Tibial artery (tissue), 4 donors: ENCODE data around the gene JHY.

Source experiments
- DNase-seq, 2 donors: peaks; one replicate each; pipeline ENCODE4 v3.0.0-alpha.2; 2019
- H3K27ac ChIP-seq, 2 donors: fragments of 200-600 bp; sonication (generic) in 1 of 2; 1 replicate in 1 of 2; 2 replicates in 1 of 2; pipeline ENCODE4 v1.5.1; 2018 to 2019; ENCODE audit warnings: mild to moderate bottlenecking in 1 of 2
- H3K27me3 ChIP-seq, 2 donors: fragments of 200-600 bp; sonication (generic) in 1 of 2; one replicate each; pipeline versions ENCODE4 v1.5.1 to v1.6.0; 2016 to 2019
- H3K36me3 ChIP-seq, 3 donors: fragments of 200-600 bp; sonication (generic) in 2 of 3; one replicate each; pipeline ENCODE4 v1.5.1; 2016 to 2019; ENCODE audit warnings: mild to moderate bottlenecking in 2 of 3
- H3K4me1 ChIP-seq, 4 donors: fragments of 200-600 bp; sonication (generic) in 2 of 4; 1 replicate in 3 of 4; 2 replicates in 1 of 4; pipeline ENCODE4 v1.5.1; 2016 to 2019
- H3K4me3 ChIP-seq, 2 donors: fragments of 200-600 bp; sonication (generic) in 1 of 2; 1 replicate in 1 of 2; 2 replicates in 1 of 2; pipeline ENCODE4 v1.5.1; 2018 to 2019; ENCODE audit warnings: mild to moderate bottlenecking in 2 of 2
- H3K9me3 ChIP-seq, 3 donors: fragments of 200-600 bp; sonication (generic) in 1 of 3; one replicate each; pipeline ENCODE4 v1.5.1; 2016 to 2019
- intact Hi-C: fragments of 100-400 bp; cut with DNase I; formaldehyde crosslinking; loops from one replicate; pipeline ENCODE4 v1.15.0; 2023; ENCODE audit warnings: low total_unique reads
- TF ChIP-seq, protein P1 (sequence below), 2 experiments: fragments of 200-600 bp in 1 of 2; fragments of 450-650 bp in 1 of 2; IDR thresholded peaks; one replicate each; pipeline ENCODE4 v1.5.1; 2017 to 2019; ENCODE audit warnings: antibody characterized with exemption in 2 of 2, mild to moderate bottlenecking in 1 of 2, moderate library complexity in 1 of 2

Gene JHY

DNA sequence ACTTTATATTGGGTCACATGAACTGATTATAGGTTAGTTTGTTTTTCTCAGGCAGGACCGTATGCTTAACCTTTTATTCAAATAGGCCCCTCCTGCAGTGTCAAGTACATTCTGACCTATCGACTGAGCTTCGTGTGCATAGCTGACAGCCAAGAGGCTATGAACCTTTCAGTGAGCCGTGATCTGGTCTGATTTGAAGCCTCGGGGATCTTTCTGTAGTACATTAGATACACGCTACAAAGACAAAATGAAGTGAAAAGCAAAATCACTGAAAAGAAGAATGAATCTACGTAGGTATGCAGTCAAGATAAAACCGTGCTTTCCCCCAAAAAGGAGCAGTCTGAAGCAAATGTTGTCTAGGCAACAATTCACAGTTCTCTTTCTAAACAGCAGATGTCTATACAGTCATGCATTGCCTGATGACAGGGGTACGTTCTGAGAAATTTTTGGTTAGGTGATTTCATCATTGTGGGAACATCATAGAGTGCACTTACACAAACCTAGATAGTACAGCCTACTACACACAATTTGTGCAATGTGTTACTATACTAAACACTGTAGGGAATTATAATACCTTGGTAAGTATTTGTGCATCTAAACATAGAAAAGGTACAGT, 18.1 kb downstream of the JHY start:
- no peak for DNase-seq
- no peaks in the 10 kb centered on the region for H3K4me1 ChIP-seq
- H3K4me3 ChIP-seq: no peak overlapping the region
- H3K27me3 ChIP-seq: no peaks in the 10 kb centered on the region
- TF ChIP-seq, protein P1, sequence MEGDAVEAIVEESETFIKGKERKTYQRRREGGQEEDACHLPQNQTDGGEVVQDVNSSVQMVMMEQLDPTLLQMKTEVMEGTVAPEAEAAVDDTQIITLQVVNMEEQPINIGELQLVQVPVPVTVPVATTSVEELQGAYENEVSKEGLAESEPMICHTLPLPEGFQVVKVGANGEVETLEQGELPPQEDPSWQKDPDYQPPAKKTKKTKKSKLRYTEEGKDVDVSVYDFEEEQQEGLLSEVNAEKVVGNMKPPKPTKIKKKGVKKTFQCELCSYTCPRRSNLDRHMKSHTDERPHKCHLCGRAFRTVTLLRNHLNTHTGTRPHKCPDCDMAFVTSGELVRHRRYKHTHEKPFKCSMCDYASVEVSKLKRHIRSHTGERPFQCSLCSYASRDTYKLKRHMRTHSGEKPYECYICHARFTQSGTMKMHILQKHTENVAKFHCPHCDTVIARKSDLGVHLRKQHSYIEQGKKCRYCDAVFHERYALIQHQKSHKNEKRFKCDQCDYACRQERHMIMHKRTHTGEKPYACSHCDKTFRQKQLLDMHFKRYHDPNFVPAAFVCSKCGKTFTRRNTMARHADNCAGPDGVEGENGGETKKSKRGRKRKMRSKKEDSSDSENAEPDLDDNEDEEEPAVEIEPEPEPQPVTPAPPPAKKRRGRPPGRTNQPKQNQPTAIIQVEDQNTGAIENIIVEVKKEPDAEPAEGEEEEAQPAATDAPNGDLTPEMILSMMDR (IDR thresholded peaks at IDR 0.05): no peak
- H3K9me3 ChIP-seq: no peaks in the 10 kb centered on the region
- no peak overlapping the region for H3K27ac ChIP-seq
- intact Hi-C loops: no loop called here
- H3K36me3 ChIP-seq: peaks cover 0 to 8% (median 7%) of the 10 kb centered on the region in 3 donors

DNA sequence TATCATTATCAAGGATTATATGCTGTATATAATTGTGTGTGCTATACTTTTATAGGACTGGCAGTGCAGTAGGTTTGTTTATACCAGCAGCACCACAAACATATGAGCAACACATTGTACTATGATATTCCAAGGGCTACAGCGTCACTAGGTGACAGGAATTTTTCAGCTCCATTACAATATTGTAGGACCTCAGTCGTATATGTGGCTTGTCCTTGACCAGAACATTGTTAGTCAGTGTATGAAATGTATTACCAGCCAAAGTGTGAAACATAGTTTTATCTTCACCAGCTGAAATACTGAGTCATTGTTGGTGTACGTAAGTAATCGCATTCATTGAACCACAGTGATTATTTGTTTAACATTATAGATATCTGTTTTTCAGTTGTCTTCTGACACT, 20.4 kb downstream of the JHY start:
- intact Hi-C loops: no loop called here

DNA sequence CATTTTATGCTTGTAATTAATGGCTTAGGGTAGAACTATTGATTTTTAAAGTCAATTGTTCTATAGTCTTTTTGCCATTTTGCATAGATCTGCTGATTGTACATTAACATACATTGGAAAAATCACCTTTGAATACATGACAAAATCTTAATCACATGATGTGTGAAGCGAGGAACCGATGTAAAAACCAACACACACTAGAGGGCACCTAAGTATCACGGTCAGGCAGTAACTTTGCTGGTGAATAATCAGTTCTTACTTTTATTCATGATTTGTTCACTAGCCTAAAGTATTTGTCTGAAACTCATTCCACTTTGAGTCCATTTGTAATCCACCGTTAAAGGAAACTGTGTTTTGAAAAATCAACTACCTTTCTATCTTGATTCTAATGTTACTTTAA, 28.2 kb downstream of the JHY start:
- Histone ChIP-seq H3K4me3 (no peak overlapping the region), H3K36me3 (no peaks in the 10 kb centered on the region), H3K4me1 (no peaks in the 10 kb centered on the region), H3K27me3 (no peaks in the 10 kb centered on the region), H3K9me3 (no peaks in the 10 kb centered on the region), H3K27ac (no peak overlapping the region)
- intact Hi-C loops: no loop called here
- DNase-seq: no peak
- TF ChIP-seq, protein P1 (IDR thresholded peaks at IDR 0.05): no peak

More for the DNA sequence above, 20.4 kb downstream of the JHY start:
- no peak for DNase-seq
- Histone ChIP-seq H3K4me1 (no peaks in the 10 kb centered on the region), H3K27me3 (no peaks in the 10 kb centered on the region), H3K4me3 (no peak overlapping the region), H3K9me3 (no peaks in the 10 kb centered on the region), H3K27ac (no peak overlapping the region), H3K36me3 (peaks cover 0 to 8% (median 5%) of the 10 kb centered on the region in 3 donors)
- TF ChIP-seq, protein P1 (IDR thresholded peaks at IDR 0.05): no peak

DNA sequence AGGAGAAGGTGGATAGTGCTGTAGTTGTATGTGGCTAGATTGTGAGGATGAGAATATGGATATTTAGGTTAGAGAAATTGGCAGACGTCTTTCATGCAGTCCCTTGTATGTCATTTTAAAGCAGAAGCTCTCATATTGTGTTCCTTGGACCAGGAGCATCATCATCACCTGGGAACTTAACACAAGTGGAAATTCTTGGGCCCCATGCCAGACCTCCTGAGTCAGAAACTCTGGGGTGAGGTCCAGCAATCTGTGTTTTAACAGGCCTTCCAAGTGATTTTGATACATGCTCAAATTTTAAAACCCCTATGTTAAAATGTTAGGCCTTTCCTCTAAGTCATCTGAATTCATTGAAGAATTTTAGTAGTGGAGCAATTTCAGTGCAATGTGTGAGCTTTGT, 34.8 kb downstream of the JHY start:
- no peaks in the 10 kb centered on the region for H3K9me3 ChIP-seq
- DNase-seq: no peak
- H3K27me3 ChIP-seq: no peaks in the 10 kb centered on the region
- no peak overlapping the region for H3K4me3 ChIP-seq
- intact Hi-C loops: no loop called here
- H3K36me3 ChIP-seq: no peaks in the 10 kb centered on the region
- no peaks in the 10 kb centered on the region for H3K4me1 ChIP-seq
- H3K27ac ChIP-seq: no peak overlapping the region
- TF ChIP-seq, protein P1 (IDR thresholded peaks at IDR 0.05): no peak

DNA sequence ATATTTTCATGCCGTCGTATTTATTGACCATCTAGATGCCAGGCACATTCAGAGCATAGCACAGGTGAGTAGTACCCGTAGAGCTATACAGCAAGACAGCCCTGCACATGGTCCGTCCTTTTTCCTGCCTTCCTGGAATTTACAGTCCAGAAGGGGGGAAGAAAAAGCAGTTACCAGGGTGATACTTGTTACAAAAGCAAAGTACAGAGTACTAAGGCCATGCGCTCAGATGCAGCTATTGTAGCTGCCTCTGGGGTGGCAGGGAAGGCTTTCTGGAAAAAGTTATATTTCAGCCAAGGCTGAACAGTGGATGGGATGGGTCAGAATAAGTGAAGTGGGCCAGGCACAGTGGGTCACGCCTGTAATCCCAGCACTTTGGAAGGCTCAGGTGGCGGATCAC, 36.2 kb downstream of the JHY start:
- intact Hi-C loops: no loop called here
- Histone ChIP-seq H3K4me1 (no peaks in the 10 kb centered on the region), H3K36me3 (no peaks in the 10 kb centered on the region), H3K9me3 (no peaks in the 10 kb centered on the region), H3K27me3 (no peaks in the 10 kb centered on the region), H3K27ac (no peak overlapping the region), H3K4me3 (no peak overlapping the region)
- TF ChIP-seq, protein P1 (IDR thresholded peaks at IDR 0.05): no peak
- DNase-seq: no peak

DNA sequence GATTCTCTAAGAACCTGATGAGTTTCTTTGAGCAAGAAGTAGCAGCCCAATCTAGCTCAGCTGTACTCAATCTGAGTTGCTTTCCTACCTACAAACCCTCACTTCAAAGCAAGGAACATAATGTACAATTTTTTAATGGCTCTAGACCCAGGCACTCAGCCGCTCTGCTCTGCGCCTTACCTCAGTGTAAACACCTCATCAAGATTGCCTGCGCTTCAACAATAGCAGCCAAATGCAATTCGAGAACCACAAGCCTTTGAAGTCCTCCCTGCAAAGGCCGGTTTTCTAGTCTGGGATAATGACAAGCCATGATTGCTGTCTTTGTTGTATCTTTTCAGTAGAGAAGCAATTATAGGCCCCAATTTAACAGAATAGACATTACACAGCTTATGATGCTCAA, 38.0 kb downstream of the JHY start:
- Histone ChIP-seq H3K9me3 (no peaks in the 10 kb centered on the region), H3K36me3 (peaks cover 0 to 5% (median 4%) of the 10 kb centered on the region in 3 donors), H3K4me1 (no peaks in the 10 kb centered on the region), H3K27ac (no peak overlapping the region), H3K4me3 (no peak overlapping the region), H3K27me3 (no peaks in the 10 kb centered on the region)
- DNase-seq: no peak
- TF ChIP-seq, protein P1 (IDR thresholded peaks at IDR 0.05): no peak
- intact Hi-C loops: no loop called here
